WTC11 (cell line): ENCODE results near the gene RFX4.

ENCODE experiments used
- JUN ChIP-seq: sonication (generic); formaldehyde crosslinking; IDR thresholded peaks from 2 replicates; pipeline ENCODE4 v1.8.0; 2023; ENCODE audit warnings: mild to moderate bottlenecking, missing genetic modification reagents
- NFYB ChIP-seq: sonication (generic); formaldehyde crosslinking; conservative IDR thresholded peaks from 2 replicates; pipeline ENCODE4 v1.8.0; 2022; ENCODE audit warnings: low read depth, missing genetic modification reagents
- TP53 ChIP-seq: sonication (generic); formaldehyde crosslinking; IDR thresholded peaks from 2 replicates; pipeline ENCODE4 v1.8.1; 2023; ENCODE audit warnings: mild to moderate bottlenecking, missing genetic modification reagents
- TF ChIP-seq, protein P1 (sequence below): sonication (generic); formaldehyde crosslinking; IDR thresholded peaks from 2 replicates; pipeline ENCODE4 v1.8.1; 2022; ENCODE audit warnings: missing genetic modification reagents, borderline replicate concordance

DNA sequence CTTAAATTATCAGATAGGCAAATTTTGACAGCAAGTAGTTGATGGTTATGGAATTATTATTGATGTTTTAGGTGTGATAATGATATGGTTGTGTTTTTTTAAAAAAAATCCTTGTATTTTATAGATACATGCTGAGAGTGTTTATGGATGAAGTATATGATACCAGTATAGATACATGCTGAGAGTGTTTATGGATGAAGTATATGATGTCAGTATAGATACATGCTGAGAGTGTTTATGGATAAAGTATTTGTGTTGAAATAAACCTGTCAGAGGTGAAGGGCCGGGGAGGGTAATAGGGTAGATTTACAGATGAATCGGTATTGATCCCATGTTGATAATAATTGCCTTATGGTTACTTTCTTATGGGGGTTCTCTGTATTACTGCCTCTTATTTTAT, 6.0 kb upstream of the RFX4 start:
- TF ChIP-seq, protein P1, sequence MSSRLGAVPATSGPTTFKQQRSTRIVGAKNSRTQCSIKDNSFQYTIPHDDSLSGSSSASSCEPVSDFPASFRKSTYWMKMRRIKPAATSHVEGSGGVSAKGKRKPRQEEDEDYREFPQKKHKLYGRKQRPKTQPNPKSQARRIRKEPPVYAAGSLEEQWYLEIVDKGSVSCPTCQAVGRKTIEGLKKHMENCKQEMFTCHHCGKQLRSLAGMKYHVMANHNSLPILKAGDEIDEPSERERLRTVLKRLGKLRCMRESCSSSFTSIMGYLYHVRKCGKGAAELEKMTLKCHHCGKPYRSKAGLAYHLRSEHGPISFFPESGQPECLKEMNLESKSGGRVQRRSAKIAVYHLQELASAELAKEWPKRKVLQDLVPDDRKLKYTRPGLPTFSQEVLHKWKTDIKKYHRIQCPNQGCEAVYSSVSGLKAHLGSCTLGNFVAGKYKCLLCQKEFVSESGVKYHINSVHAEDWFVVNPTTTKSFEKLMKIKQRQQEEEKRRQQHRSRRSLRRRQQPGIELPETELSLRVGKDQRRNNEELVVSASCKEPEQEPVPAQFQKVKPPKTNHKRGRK (CRISPR knock-in tag), result no peak
- TF ChIP-seq JUN (CRISPR knock-in tag) (no peak), NFYB (CRISPR knock-in tag) (no peak), TP53 (no peak)
